ENCODE results near the gene LRRC40. TPM values are rescaled to one million over a fixed set of nuclear protein-coding genes. Genes with fewer than 3 reads are reported as not detected.

Gene LRRC40
- polyA plus RNA-seq, 1 donor from 2014 or later: 107 TPM

- no peak overlapping the region for H3K4me3 ChIP-seq (ENCODE audit: low read length)
- TF ChIP-seq REST (IDR thresholded peaks at IDR 0.05; ENCODE audit: borderline replicate concordance) (no peak), EZH2 (IDR thresholded peaks at IDR 0.05; ENCODE audit: borderline replicate concordance, insufficient read depth, low read length, poor library complexity, severe bottlenecking) (no peak), MXI1 (conservative IDR thresholded peaks at IDR 0.05; ENCODE audit: poor library complexity, severe bottlenecking) (no peak), POLR2AphosphoS5 (IDR thresholded peaks at IDR 0.05) (no peak), EP300 (conservative IDR thresholded peaks at IDR 0.05; ENCODE audit: poor library complexity, severe bottlenecking) (no peak), TAF1 (IDR thresholded peaks at IDR 0.05; ENCODE audit: low read depth) (no peak), RAD21 (conservative IDR thresholded peaks at IDR 0.05) (no peak), CTCF (IDR thresholded peaks at IDR 0.05; ENCODE audit: poor library complexity, severe bottlenecking) (no peak), SMC3 (conservative IDR thresholded peaks at IDR 0.05; ENCODE audit: poor library complexity) (no peak)
- no peak overlapping the region for H3K27ac ChIP-seq (ENCODE audit: low read length)
- no peaks in the 10 kb centered on the region for H3K79me2 ChIP-seq (replicated peaks; ENCODE audit: insufficient read depth, low read length)
- no peaks in the 10 kb centered on the region for H3F3A ChIP-seq (ENCODE audit: insufficient read depth, low read length, poor library complexity, severe bottlenecking)
- H3K27me3 ChIP-seq (ENCODE audit: insufficient read depth, low read depth, low read length): no peaks in the 10 kb centered on the region
- H3K9ac ChIP-seq (ENCODE audit: low read length): no peak overlapping the region
- H3K36me3 ChIP-seq (ENCODE audit: insufficient read depth, low read length): peaks cover 5% of the 10 kb centered on the region
- no peaks in the 10 kb centered on the region for H3K9me3 ChIP-seq (ENCODE audit: low read length)
- no peaks in the 10 kb centered on the region for H4K20me1 ChIP-seq (ENCODE audit: insufficient read depth)
- no peak overlapping the region for H2AFZ ChIP-seq (ENCODE audit: low read depth, low read length)
- no peaks in the 10 kb centered on the region for H3K9me2 ChIP-seq (ENCODE audit: insufficient read depth, low read length)
- H3K4me2 ChIP-seq (ENCODE audit: low read length): no peak overlapping the region
These were observed 37.1 kb downstream of the LRRC40 start for GRCh38 chr1:70168283-70168682.

- Histone ChIP-seq H2AFZ (ENCODE audit: low read depth, low read length) (no peak overlapping the region), H3F3A (ENCODE audit: insufficient read depth, low read length, poor library complexity, severe bottlenecking) (no peaks in the 10 kb centered on the region), H4K20me1 (ENCODE audit: insufficient read depth) (no peaks in the 10 kb centered on the region), H3K9ac (ENCODE audit: low read length) (no peak overlapping the region), H3K4me3 (ENCODE audit: low read length) (no peak overlapping the region), H3K27me3 (ENCODE audit: insufficient read depth, low read depth, low read length) (no peaks in the 10 kb centered on the region), H3K27ac (ENCODE audit: low read length) (no peak overlapping the region), H3K4me2 (ENCODE audit: low read length) (no peak overlapping the region), H3K9me2 (ENCODE audit: insufficient read depth, low read length) (no peaks in the 10 kb centered on the region), H3K79me2 (replicated peaks; ENCODE audit: insufficient read depth, low read length) (no peaks in the 10 kb centered on the region), H3K9me3 (ENCODE audit: low read length) (no peaks in the 10 kb centered on the region), H3K36me3 (ENCODE audit: insufficient read depth, low read length) (no peaks in the 10 kb centered on the region)
- TF ChIP-seq TAF1 (IDR thresholded peaks at IDR 0.05; ENCODE audit: low read depth) (no peak), REST (IDR thresholded peaks at IDR 0.05; ENCODE audit: borderline replicate concordance) (no peak), POLR2AphosphoS5 (IDR thresholded peaks at IDR 0.05) (no peak), MXI1 (conservative IDR thresholded peaks at IDR 0.05; ENCODE audit: poor library complexity, severe bottlenecking) (no peak)
These were observed 41.0 kb downstream of the LRRC40 start for GRCh38 chr1:70164350-70164749.

All from neural cell (in vitro differentiated cells).